ENCODE data around the gene SCNN1G. TPM values are rescaled to one million over a fixed set of nuclear protein-coding genes. Genes with fewer than 3 reads are reported as not detected.

Gene SCNN1G
- total RNA-seq, 1 donor, result not detected

DNA sequence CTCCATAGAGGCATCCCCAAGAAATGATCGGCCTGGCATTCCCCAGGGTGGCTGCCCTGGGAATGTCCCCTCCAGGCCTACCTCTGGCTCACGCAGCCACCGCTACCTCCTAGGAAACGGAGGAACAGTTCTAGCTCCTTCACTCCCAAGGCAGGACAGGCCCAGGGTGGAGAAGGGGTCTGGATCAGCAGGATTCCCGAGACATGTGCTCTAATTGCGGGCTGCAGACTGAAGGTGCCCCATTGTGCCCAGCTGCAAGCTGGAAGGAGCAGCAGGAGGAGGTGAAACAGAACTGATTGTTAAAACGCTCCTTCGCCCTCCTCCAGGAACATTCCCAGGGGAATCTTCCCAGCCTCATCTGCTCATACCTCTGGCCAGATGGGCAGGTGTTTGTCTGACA is 40.8 kb downstream of the SCNN1G start:
- no peak for DNase-seq (ENCODE audit: low read depth)
- no peak for TF ChIP-seq CTCF (IDR thresholded peaks at IDR 0.05; ENCODE audit: insufficient read depth, low read depth, low read length)
- no peak overlapping the region for H3K4me3 ChIP-seq (ENCODE audit: low read depth, low read length)

DNA sequence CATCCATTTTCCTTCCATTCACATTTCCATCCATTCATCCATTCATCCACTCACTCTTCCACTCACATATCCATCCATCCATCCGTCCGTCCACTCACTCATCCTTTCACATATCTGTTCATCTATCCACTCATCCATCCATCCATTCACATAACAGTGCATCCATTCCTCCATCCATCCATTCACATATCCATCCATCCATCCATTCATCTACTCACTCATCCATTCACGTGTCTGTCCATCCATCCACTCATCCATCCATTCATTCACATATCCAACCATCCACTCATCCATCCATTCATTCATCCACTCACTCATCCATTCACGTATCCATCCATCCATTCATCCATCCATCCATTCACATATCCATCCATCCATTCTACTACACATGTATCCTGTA is 42.6 kb downstream of the SCNN1G start:
- no peak overlapping the region for H3K4me3 ChIP-seq (ENCODE audit: low read depth, low read length)
- DNase-seq (ENCODE audit: low read depth), result no peak
- no peak for TF ChIP-seq CTCF (IDR thresholded peaks at IDR 0.05; ENCODE audit: insufficient read depth, low read depth, low read length)

DNA sequence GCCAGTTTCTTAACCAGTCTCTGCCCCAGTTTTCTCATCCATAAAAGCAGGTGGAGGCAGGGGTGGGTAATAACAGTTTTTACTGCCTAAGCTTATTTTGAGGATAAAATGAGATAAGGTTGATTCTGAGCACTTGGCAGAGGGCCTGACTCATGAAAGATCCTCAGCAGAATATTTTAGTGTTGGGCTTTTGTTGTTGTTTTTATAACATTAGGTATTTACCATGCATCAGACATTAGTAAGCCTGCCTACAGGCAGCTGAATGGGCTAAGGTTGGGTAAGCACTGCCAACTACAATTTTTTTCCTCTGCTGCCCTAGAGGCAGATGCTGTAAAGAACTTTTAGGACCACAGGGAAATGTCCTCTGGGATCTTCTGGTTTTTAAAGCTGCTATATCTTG is 43.1 kb downstream of the SCNN1G start:
- H3K4me3 ChIP-seq (ENCODE audit: low read depth, low read length), result no peak overlapping the region
- no peak for DNase-seq (ENCODE audit: low read depth)
- no peak for TF ChIP-seq CTCF (IDR thresholded peaks at IDR 0.05; ENCODE audit: insufficient read depth, low read depth, low read length)

DNA sequence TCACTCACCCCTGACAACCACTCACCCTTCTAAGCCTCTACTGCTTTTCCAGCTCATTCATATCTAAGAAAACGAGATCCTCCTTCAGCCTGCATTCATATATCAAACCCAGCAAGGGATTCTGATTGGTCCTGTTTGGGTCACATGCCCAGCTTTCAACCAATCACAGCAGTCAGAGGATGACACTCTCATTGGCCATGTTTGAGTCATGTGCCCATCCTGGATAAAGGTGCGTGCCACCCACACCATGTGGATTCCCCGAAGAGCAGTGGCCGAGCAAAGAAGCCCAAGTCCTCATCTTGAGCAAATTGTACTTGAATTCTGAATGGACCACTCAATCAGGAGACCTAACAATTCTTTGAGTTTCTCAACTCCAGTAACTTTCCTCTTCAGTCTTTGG is 45.0 kb downstream of the SCNN1G start:
- no peak for TF ChIP-seq CTCF (IDR thresholded peaks at IDR 0.05; ENCODE audit: insufficient read depth, low read depth, low read length)
- DNase-seq (ENCODE audit: low read depth), result no peak
- H3K4me3 ChIP-seq (ENCODE audit: low read depth, low read length), result no peak overlapping the region

GRCh38 chr16:23229714-23230113 is 47.2 kb downstream of the SCNN1G start:
- TF ChIP-seq CTCF (IDR thresholded peaks at IDR 0.05; ENCODE audit: insufficient read depth, low read depth, low read length), result no peak
- H3K4me3 ChIP-seq (ENCODE audit: low read depth, low read length), result no peak overlapping the region
- no peak for DNase-seq (ENCODE audit: low read depth)

GRCh38 chr16:23232806-23233205 is 50.3 kb downstream of the SCNN1G start:
- H3K4me3 ChIP-seq (ENCODE audit: low read depth, low read length), result no peak overlapping the region
- no peak for TF ChIP-seq CTCF (IDR thresholded peaks at IDR 0.05; ENCODE audit: insufficient read depth, low read depth, low read length)
- DNase-seq (ENCODE audit: low read depth), result no peak

DNA sequence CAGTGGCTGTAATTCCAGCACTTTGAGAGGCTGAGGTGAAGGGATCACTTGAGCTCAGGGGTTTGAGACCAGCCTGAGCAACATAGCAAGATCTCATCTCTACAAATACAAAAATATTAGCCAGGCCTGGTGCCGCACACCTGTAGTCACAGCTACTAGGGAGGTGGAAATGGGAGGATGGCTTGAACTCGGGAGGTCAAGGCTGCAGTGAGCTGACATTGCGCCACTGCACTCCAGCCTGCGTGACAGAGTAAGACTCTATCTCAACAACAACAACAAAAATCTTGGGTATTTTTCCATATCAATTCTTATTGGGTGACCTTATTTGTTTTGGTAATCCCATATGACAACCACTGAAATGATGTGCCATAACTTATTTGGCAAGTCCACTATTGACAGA is 52.6 kb downstream of the SCNN1G start:
- no peak for DNase-seq (ENCODE audit: low read depth)
- no peak overlapping the region for H3K4me3 ChIP-seq (ENCODE audit: low read depth, low read length)
- no peak for TF ChIP-seq CTCF (IDR thresholded peaks at IDR 0.05; ENCODE audit: insufficient read depth, low read depth, low read length)
